ENCODE data around the gene PIK3CG.
A peak's percentile ranks its signal among the peaks of the same experiment; 100 is the strongest.
"Not testable (repeated sequence)": the region's sequence is repeated elsewhere in the genome, so short reads cannot be mapped to it uniquely, and the experiment has no call there.

Gene PIK3CG

GRCh38 chr7:106865130-106866041, at the start of gene PIK3CG:
TSS of gene PIK3CG (plus strand) at chr7:106865282. CDS start at chr7:106867562, 2,280 bp downstream.
- DNase-seq, result peak; percentile 17

GRCh38 chr7:106817098-106817497, 48.0 kb upstream of the PIK3CG start:
- DNase-seq, result no peak

GRCh38 chr7:106818736-106819135, 46.3 kb upstream of the PIK3CG start:
- no peak for DNase-seq

- DNase-seq, result no peak
Measured at GRCh38 chr7:106819546-106819945, 45.5 kb upstream of the PIK3CG start.

GRCh38 chr7:106820321-106821217, 44.5 kb upstream of the PIK3CG start:
- no peak for DNase-seq

GRCh38 chr7:106823631-106824030, 41.5 kb upstream of the PIK3CG start:
- no peak for DNase-seq

- no peak for DNase-seq
Measured at GRCh38 chr7:106824458-106824857, 40.6 kb upstream of the PIK3CG start.

- DNase-seq, result no peak
Measured at GRCh38 chr7:106827626-106828025, 37.5 kb upstream of the PIK3CG start.

- DNase-seq, result no peak
Measured at GRCh38 chr7:106829496-106829895, 35.6 kb upstream of the PIK3CG start.

GRCh38 chr7:106830896-106831295, 34.2 kb upstream of the PIK3CG start:
- DNase-seq, result not testable (repeated sequence)

- no peak for DNase-seq
Measured at GRCh38 chr7:106836816-106837215, 28.3 kb upstream of the PIK3CG start.

- DNase-seq, result no peak
Measured at GRCh38 chr7:106839511-106839910, 25.6 kb upstream of the PIK3CG start.

- DNase-seq, result no peak
Measured at GRCh38 chr7:106840342-106840741, 24.7 kb upstream of the PIK3CG start.

GRCh38 chr7:106841896-106842390, 23.1 kb upstream of the PIK3CG start:
- no peak for DNase-seq

GRCh38 chr7:106844279-106844997, 20.6 kb upstream of the PIK3CG start:
- no peak for DNase-seq

GRCh38 chr7:106848049-106848448, 17.0 kb upstream of the PIK3CG start:
- no peak for DNase-seq

GRCh38 chr7:106848851-106849442, 16.1 kb upstream of the PIK3CG start:
- no peak for DNase-seq

GRCh38 chr7:106851632-106852031, 13.4 kb upstream of the PIK3CG start:
- DNase-seq, result not testable (repeated sequence)

GRCh38 chr7:106853250-106853908, 11.7 kb upstream of the PIK3CG start:
- no peak for DNase-seq

GRCh38 chr7:106855540-106856132, 9.4 kb upstream of the PIK3CG start:
- no peak for DNase-seq
